ENCODE measurements around the gene MYO16. TPM values are rescaled to one million over a fixed set of nuclear protein-coding genes. Genes with fewer than 3 reads are reported as not detected.

The MYO16 gene
- total and polyA plus RNA-seq, 8 donors: 0.03 to 0.47 (median 0.16) TPM

GRCh38 chr13:109151255-109151654, 521.8 kb downstream of the MYO16 start:
- Histone ChIP-seq H3K9me3 (no peaks in the 10 kb centered on the region), H3K27ac (no peak overlapping the region), H3K4me3 (no peak overlapping the region), H3K36me3 (no peaks in the 10 kb centered on the region), H3K4me1 (no peaks in the 10 kb centered on the region), H3K27me3 (no peaks in the 10 kb centered on the region)
- FAIRE-seq (no peak), DNase-seq (no peak), ATAC-seq (no peak)
- TF ChIP-seq CTCF (IDR thresholded peaks at IDR 0.05): no peak
- intact Hi-C loops (cut with DNase I): loop anchor here in 1 of 3 donors (10.0 kb wide), 1 partner anchor 634 kb away; the partner anchor contains the start of gene IRS2
- WGBS, 2 donors: 73 to 82% methylated on average over 3 of the region's 3 CpGs

GRCh38 chr13:109151696-109152095, 522.3 kb downstream of the MYO16 start:
- ATAC-seq (no peak), DNase-seq (no peak), FAIRE-seq (no peak)
- H3K4me3 ChIP-seq: no peak overlapping the region
- no peaks in the 10 kb centered on the region for H3K4me1 ChIP-seq
- H3K36me3 ChIP-seq: no peaks in the 10 kb centered on the region
- WGBS, 2 donors: 56 to 60% methylated on average over 5 of the region's 5 CpGs
- TF ChIP-seq CTCF (IDR thresholded peaks at IDR 0.05): no peak
- H3K27ac ChIP-seq: no peak overlapping the region
- no peaks in the 10 kb centered on the region for H3K27me3 ChIP-seq
- H3K9me3 ChIP-seq: no peaks in the 10 kb centered on the region
- intact Hi-C loops (cut with DNase I): loop anchor here in 1 of 3 donors (10.0 kb wide), 1 partner anchor 633 kb away; the partner anchor contains the start of gene IRS2

GRCh38 chr13:109152311-109152820, 523.0 kb downstream of the MYO16 start:
- H3K9me3 ChIP-seq: no peaks in the 10 kb centered on the region
- 68 to 74% methylated on average over 9 of the region's 9 CpGs for WGBS, 2 donors
- ATAC-seq (no peak), FAIRE-seq (no peak), DNase-seq (no peak)
- no peaks in the 10 kb centered on the region for H3K36me3 ChIP-seq
- no peaks in the 10 kb centered on the region for H3K27me3 ChIP-seq
- no peak overlapping the region for H3K27ac ChIP-seq
- no peak overlapping the region for H3K4me3 ChIP-seq
- H3K4me1 ChIP-seq: no peaks in the 10 kb centered on the region
- TF ChIP-seq CTCF (IDR thresholded peaks at IDR 0.05): no peak
- intact Hi-C loops (cut with DNase I): loop anchor here in 1 of 3 donors (10.0 kb wide), 1 partner anchor 632 kb away; the partner anchor contains the start of gene IRS2

DNA sequence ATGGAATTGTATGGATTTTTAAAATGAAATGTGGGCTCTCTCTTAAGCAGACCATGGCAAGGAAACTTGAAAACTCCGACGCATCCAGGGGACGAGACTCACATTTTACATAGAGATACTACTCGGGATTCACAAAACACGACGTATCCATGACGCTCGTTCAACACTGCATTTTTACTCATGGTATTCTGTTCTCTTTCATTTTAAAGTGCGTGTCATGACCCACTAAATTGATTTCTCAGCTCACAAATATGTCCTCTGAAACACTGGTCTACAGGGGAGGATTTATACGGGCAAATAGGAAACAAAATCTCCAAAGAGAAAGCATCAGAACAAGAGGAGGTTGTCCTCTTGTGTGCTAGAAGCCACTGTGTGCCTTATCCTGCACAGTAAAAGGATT, 523.5 kb downstream of the MYO16 start:
- TF ChIP-seq CTCF (IDR thresholded peaks at IDR 0.05): no peak
- Histone ChIP-seq H3K36me3 (no peaks in the 10 kb centered on the region), H3K4me1 (no peaks in the 10 kb centered on the region), H3K9me3 (no peaks in the 10 kb centered on the region), H3K27me3 (no peaks in the 10 kb centered on the region), H3K4me3 (no peak overlapping the region), H3K27ac (no peak overlapping the region)
- DNase-seq (no peak), ATAC-seq (no peak), FAIRE-seq (no peak)
- intact Hi-C loops (cut with DNase I): loop anchor here in 1 of 3 donors (10.0 kb wide), 1 partner anchor 632 kb away; the partner anchor contains the start of gene IRS2
- WGBS, 2 donors: 78 to 87% methylated on average over 10 of the region's 10 CpGs

DNA sequence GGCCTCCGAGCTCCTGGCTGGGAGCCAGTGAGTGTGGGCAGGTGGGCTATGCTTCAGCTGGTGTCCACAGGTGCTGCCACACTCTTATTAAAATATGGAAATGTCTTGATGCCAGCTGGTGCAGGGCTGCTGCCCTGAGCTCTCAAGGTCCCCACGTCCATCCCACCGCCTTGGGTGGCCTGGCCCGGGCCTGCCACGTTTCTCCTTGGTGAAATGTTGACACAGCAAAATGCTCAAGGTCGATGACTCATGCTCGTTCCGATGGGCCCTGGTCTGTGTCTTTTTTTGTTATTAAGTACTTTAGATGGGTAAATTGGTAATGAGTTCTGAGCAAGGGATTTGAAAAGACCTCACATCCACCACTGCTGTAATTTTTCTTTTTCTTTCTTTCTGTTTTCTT, 524.7 kb downstream of the MYO16 start:
- FAIRE-seq (no peak), DNase-seq (no peak), ATAC-seq (peak in 3 of 4 donors; percentile 27 to 43 (median 32))
- Histone ChIP-seq H3K9me3 (no peaks in the 10 kb centered on the region), H3K27me3 (no peaks in the 10 kb centered on the region), H3K4me3 (no peak overlapping the region), H3K27ac (no peak overlapping the region), H3K36me3 (no peaks in the 10 kb centered on the region), H3K4me1 (no peaks in the 10 kb centered on the region)
- intact Hi-C loops (cut with DNase I): loop anchor here in 1 of 3 donors (10.0 kb wide), 1 partner anchor 631 kb away; the partner anchor contains the start of gene IRS2
- 21 to 24% methylated on average over 8 of the region's 8 CpGs for WGBS, 2 donors
- no peak for TF ChIP-seq CTCF (IDR thresholded peaks at IDR 0.05)
